Stimulated activated CD4-positive, alpha-beta T cell treated with anti-CD3 and anti-CD28 coated beads, Interleukin-2, amount 100 ng/mL, for 4 hours (primary cell): Measurements from ENCODE around the gene DBT.

Experiments
- DNase-seq: peaks from one replicate; pipeline ENCODE4 v3.0.0-alpha.2; 2020; ENCODE audit warnings: low read depth

DBT gene

GRCh38 chr1:100188617-100189016 lies 61.0 kb downstream of the DBT start:
- no peak for DNase-seq

- DNase-seq, result no peak
Observed at GRCh38 chr1:100187912-100188311, 61.7 kb downstream of the DBT start.

- no peak for DNase-seq
Observed at GRCh38 chr1:100184536-100184935, 65.1 kb downstream of the DBT start.

GRCh38 chr1:100183370-100183769 lies 66.3 kb downstream of the DBT start:
- DNase-seq, result no peak

GRCh38 chr1:100178091-100178490 lies 71.5 kb downstream of the DBT start, which contains the start of gene LRRC39:
Gene LRRC39, minus strand, starts transcription at chr1:100178256. Its CDS starts 9,740 bp downstream, at chr1:100168516.
- DNase-seq, result no peak

- DNase-seq, result no peak
Observed at GRCh38 chr1:100177295-100178041, 72.2 kb downstream of the DBT start.

- no peak for DNase-seq
Observed at GRCh38 chr1:100168051-100168450, 81.6 kb downstream of the DBT start.

GRCh38 chr1:100164702-100165101 lies 84.9 kb downstream of the DBT start:
- no peak for DNase-seq

- DNase-seq, result no peak
Observed at GRCh38 chr1:100164216-100164615, 85.4 kb downstream of the DBT start.

GRCh38 chr1:100162881-100163280 lies 86.8 kb downstream of the DBT start:
- no peak for DNase-seq

GRCh38 chr1:100152271-100152670 lies 97.4 kb downstream of the DBT start:
- no peak for DNase-seq

GRCh38 chr1:100151679-100152078 lies 98.0 kb downstream of the DBT start:
- no peak for DNase-seq

GRCh38 chr1:100147875-100148274 lies 101.8 kb downstream of the DBT start:
- no peak for DNase-seq

- no peak for DNase-seq
Observed at GRCh38 chr1:100146958-100147357, 102.7 kb downstream of the DBT start.

GRCh38 chr1:100145116-100145515 lies 104.5 kb downstream of the DBT start:
- no peak for DNase-seq

GRCh38 chr1:100142343-100142742 lies 107.3 kb downstream of the DBT start:
- no peak for DNase-seq

GRCh38 chr1:100141192-100141591 lies 108.4 kb downstream of the DBT start:
- DNase-seq, result no peak

- no peak for DNase-seq
Observed at GRCh38 chr1:100137602-100138001, 112.0 kb downstream of the DBT start.
